Measurements from ENCODE around the gene PSMD13. TPM values are rescaled to one million over a fixed set of nuclear protein-coding genes. Genes with fewer than 3 reads are reported as not detected.

PSMD13 gene
- total and polyA plus RNA-seq, 2 of the 13 experiments (the other 11 are each of a cell fraction or from before 2014, with no cell fraction given) = 83.0 to 117 TPM

DNA sequence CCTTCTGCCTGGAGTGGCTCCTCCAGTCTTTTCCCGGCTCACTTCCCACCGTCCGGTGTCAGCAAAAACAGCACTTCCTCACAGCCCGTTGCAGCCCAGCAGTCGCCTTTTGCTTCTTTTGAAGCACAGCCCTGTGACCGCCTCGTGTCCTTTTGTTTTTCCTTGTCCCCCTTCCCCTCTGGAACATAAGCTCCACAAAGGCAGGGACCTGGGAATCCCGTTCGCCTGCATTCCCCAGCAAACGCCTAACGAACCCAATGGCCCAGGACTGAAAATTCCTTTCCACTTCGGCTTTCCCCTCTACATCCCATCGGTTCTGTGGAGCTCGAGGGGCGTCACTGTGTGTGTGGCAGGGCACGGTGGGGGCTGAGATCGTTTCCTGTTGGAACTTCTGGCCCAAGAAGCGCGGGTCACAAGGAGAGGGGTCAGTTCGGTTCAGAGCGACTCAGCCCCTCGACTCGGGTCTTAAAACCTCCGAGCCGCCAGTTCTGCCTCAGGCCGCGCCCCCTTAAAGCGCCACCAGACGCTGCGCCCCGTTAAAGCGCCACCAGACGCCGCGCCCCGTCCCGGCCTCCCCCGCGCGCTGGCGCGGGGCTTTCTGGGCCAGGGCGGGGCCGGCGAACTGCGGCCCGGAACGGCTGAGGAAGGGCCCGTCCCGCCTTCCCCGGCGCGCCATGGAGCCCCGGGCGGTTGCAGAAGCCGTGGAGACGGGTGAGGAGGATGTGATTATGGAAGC is 28.4 kb upstream of the PSMD13 start (continued):
- TF ChIP-seq, protein P1, sequence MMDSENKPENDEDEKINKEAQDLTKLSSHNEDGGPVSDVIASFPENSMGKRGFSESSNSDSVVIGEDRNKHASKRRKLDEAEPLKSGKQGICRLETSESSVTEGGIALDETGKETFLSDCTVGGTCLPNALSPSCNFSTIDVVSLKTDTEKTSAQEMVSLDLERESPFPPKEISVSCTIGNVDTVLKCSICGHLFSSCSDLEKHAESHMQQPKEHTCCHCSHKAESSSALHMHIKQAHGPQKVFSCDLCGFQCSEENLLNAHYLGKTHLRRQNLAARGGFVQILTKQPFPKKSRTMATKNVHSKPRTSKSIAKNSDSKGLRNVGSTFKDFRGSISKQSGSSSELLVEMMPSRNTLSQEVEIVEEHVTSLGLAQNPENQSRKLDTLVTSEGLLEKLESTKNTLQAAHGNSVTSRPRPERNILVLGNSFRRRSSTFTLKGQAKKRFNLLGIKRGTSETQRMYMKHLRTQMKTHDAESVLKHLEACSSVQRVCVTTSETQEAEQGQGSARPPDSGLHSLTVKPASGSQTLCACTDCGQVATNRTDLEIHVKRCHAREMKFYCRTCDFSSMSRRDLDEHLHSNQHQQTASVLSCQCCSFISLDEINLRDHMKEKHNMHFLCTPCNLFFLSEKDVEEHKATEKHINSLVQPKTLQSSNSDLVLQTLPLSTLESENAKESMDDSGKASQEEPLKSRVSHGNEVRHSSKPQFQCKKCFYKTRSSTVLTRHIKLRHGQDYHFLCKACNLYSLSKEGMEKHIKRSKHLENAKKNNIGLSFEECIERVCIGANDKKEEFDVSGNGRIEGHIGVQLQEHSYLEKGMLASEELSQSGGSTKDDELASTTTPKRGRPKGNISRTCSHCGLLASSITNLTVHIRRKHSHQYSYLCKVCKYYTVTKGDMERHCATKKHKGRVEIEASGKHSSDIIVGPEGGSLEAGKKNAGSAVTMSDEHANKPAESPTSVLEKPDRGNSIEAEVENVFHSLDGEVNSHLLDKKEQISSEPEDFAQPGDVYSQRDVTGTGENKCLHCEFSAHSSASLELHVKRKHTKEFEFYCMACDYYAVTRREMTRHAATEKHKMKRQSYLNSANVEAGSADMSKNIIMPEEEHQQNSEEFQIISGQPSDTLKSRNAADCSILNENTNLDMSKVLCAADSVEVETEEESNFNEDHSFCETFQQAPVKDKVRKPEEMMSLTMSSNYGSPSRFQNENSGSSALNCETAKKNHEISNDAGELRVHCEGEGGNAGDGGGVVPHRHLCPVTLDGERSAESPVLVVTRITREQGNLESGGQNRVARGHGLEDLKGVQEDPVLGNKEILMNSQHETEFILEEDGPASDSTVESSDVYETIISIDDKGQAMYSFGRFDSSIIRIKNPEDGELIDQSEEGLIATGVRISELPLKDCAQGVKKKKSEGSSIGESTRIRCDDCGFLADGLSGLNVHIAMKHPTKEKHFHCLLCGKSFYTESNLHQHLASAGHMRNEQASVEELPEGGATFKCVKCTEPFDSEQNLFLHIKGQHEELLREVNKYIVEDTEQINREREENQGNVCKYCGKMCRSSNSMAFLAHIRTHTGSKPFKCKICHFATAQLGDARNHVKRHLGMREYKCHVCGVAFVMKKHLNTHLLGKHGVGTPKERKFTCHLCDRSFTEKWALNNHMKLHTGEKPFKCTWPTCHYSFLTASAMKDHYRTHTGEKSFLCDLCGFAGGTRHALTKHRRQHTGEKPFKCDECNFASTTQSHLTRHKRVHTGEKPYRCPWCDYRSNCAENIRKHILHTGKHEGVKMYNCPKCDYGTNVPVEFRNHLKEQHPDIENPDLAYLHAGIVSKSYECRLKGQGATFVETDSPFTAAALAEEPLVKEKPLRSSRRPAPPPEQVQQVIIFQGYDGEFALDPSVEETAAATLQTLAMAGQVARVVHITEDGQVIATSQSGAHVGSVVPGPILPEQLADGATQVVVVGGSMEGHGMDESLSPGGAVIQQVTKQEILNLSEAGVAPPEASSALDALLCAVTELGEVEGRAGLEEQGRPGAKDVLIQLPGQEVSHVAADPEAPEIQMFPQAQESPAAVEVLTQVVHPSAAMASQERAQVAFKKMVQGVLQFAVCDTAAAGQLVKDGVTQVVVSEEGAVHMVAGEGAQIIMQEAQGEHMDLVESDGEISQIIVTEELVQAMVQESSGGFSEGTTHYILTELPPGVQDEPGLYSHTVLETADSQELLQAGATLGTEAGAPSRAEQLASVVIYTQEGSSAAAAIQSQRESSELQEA (CRISPR knock-in tag; IDR thresholded peaks at IDR 0.05; ENCODE audit: not compliant biosample characterization) = no peak
- TF ChIP-seq MAFG (CRISPR knock-in tag; IDR thresholded peaks at IDR 0.05) (no peak), ZFP41 (CRISPR knock-in tag; IDR thresholded peaks at IDR 0.05; ENCODE audit: borderline replicate concordance) (no peak), ZNF350 (CRISPR knock-in tag; IDR thresholded peaks at IDR 0.05; ENCODE audit: borderline replicate concordance, low read depth) (no peak), ZNF670 (CRISPR knock-in tag; IDR thresholded peaks at IDR 0.05; ENCODE audit: borderline replicate concordance) (no peak), ELF4 (CRISPR knock-in tag; IDR thresholded peaks at IDR 0.05; ENCODE audit: borderline replicate concordance) (0 out of 2 replicates have a peak, but pooled peaks have one; percentile 3), SP1 (IDR thresholded peaks at IDR 0.05) (no peak), SP1 (CRISPR knock-in tag; IDR thresholded peaks at IDR 0.05) (0 out of 2 replicates have a peak, but pooled peaks have one; percentile 16), ZMYM4 (CRISPR knock-in tag; IDR thresholded peaks at IDR 0.05) (no peak), ZNF160 (CRISPR knock-in tag; IDR thresholded peaks at IDR 0.05) (no peak), CENPT (CRISPR knock-in tag; IDR thresholded peaks at IDR 0.05; ENCODE audit: low read depth) (no peak), SP4 (CRISPR knock-in tag; IDR thresholded peaks at IDR 0.05) (peak; percentile 61), RELA (CRISPR knock-in tag; IDR thresholded peaks at IDR 0.05) (no peak), HNRNPL (IDR thresholded peaks at IDR 0.05; ENCODE audit: low read depth, low read length) (no peak), ZNF652 (CRISPR knock-in tag; IDR thresholded peaks at IDR 0.05; ENCODE audit: borderline replicate concordance, low read depth) (no peak), SOX13 (IDR thresholded peaks at IDR 0.05) (no peak), SOX13 (CRISPR knock-in tag; conservative IDR thresholded peaks at IDR 0.05 in 1 of 2, IDR thresholded peaks at IDR 0.05 in 1 of 2) (no peak)
- TF ChIP-seq, protein P2, sequence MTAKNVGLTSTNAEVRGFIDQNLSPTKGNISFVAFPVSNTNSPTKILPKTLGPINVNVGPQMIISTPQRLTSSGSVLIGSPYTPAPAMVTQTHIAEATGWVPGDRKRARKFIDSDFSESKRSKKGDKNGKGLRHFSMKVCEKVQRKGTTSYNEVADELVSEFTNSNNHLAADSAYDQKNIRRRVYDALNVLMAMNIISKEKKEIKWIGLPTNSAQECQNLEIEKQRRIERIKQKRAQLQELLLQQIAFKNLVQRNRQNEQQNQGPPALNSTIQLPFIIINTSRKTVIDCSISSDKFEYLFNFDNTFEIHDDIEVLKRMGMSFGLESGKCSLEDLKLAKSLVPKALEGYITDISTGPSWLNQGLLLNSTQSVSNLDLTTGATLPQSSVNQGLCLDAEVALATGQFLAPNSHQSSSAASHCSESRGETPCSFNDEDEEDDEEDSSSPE (CRISPR knock-in tag; IDR thresholded peaks at IDR 0.05) = peak; percentile 79
- TF ChIP-seq, protein P3, sequence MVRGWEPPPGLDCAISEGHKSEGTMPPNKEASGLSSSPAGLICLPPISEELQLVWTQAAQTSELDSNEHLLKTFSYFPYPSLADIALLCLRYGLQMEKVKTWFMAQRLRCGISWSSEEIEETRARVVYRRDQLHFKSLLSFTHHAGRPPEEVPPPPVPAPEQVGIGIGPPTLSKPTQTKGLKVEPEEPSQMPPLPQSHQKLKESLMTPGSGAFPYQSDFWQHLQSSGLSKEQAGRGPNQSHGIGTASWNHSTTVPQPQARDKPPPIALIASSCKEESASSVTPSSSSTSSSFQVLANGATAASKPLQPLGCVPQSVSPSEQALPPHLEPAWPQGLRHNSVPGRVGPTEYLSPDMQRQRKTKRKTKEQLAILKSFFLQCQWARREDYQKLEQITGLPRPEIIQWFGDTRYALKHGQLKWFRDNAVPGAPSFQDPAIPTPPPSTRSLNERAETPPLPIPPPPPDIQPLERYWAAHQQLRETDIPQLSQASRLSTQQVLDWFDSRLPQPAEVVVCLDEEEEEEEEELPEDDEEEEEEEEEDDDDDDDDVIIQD (CRISPR knock-in tag; IDR thresholded peaks at IDR 0.05; ENCODE audit: low read depth) = no peak

Measured in HepG2 (cell line).